ENCODE measurements around the gene CACNB1. TPM values are rescaled to one million over a fixed set of nuclear protein-coding genes. Genes with fewer than 3 reads are reported as not detected.

The CACNB1 gene
- total and polyA plus RNA-seq, 2 of the 13 experiments (the other 11 are each of a cell fraction or from before 2014, with no cell fraction given), result 0.75 to 1.5 TPM

GRCh38 chr17:39174920-39175694 is 22.4 kb downstream of the CACNB1 start (continued):
- TF ChIP-seq THAP8 (CRISPR knock-in tag; IDR thresholded peaks at IDR 0.05; ENCODE audit: borderline replicate concordance) (no peak), SMC3 (IDR thresholded peaks at IDR 0.05; ENCODE audit: low read length) (peak; percentile 36; the same call in 1 of the 2 replicates), ONECUT2 (CRISPR knock-in tag; IDR thresholded peaks at IDR 0.05) (no peak), MAZ (IDR thresholded peaks at IDR 0.05; ENCODE audit: borderline replicate concordance, low read depth, low read length) (peak; percentile 77), MAZ (CRISPR knock-in tag; IDR thresholded peaks at IDR 0.05; ENCODE audit: low read depth) (no peak), ZNF264 (CRISPR knock-in tag; IDR thresholded peaks at IDR 0.05) (no peak), TMF1 (CRISPR knock-in tag; IDR thresholded peaks at IDR 0.05; ENCODE audit: low read depth) (no peak), ZUFSP (CRISPR knock-in tag; IDR thresholded peaks at IDR 0.05; ENCODE audit: borderline replicate concordance) (no peak), CEBPZ (IDR thresholded peaks at IDR 0.05; ENCODE audit: low read length) (no peak), ZNF891 (CRISPR knock-in tag; IDR thresholded peaks at IDR 0.05) (peak; percentile 24; the same call in 1 of the 2 replicates), JARID2 (CRISPR knock-in tag; IDR thresholded peaks at IDR 0.05; ENCODE audit: insufficient replicate concordance) (no peak), ZFAT (CRISPR knock-in tag; conservative IDR thresholded peaks at IDR 0.05) (no peak), HNRNPLL (IDR thresholded peaks at IDR 0.05; ENCODE audit: low read depth, low read length, poor library complexity, severe bottlenecking) (no peak), LRRFIP1 (CRISPR knock-in tag; conservative IDR thresholded peaks at IDR 0.05) (no peak), CTCF (CRISPR knock-in tag; IDR thresholded peaks at IDR 0.05) (peak; percentile 86), KAT8 (CRISPR knock-in tag; IDR thresholded peaks at IDR 0.05) (no peak), SALL1 (CRISPR knock-in tag; IDR thresholded peaks at IDR 0.05) (peak; percentile 17; the same call in 1 of the 2 replicates), STAG1 (CRISPR knock-in tag; IDR thresholded peaks at IDR 0.05) (peak; percentile 68), RAD51 (IDR thresholded peaks at IDR 0.05; ENCODE audit: borderline replicate concordance) (no peak)
